NCI-H2196 treated with DMSO at 0.1 percent for 48 hours (cell line): ENCODE results near the gene TYMS.

ENCODE experiments used
- DNase-seq: peaks from one replicate; lab custom pipeline; 2025; ENCODE audit not compliant: unreplicated experiment; lab: John Stamatoyannopoulos, UW

The TYMS gene

DNA sequence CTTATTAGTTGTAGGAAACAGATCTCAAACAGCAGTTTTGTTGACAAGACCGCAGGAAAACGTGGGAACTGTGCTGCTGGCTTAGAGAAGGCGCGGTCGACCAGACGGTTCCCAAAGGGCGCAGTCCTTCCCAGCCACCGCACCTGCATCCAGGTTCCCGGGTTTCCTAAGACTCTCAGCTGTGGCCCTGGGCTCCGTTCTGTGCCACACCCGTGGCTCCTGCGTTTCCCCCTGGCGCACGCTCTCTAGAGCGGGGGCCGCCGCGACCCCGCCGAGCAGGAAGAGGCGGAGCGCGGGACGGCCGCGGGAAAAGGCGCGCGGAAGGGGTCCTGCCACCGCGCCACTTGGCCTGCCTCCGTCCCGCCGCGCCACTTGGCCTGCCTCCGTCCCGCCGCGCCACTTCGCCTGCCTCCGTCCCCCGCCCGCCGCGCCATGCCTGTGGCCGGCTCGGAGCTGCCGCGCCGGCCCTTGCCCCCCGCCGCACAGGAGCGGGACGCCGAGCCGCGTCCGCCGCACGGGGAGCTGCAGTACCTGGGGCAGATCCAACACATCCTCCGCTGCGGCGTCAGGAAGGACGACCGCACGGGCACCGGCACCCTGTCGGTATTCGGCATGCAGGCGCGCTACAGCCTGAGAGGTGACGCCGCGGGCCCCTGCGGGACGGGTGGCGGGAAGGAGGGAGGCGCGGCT is at the start of gene TYMS:
Gene TYMS (plus strand): TSS at position 343 of the 690 bp plus-strand sequence. CDS start 90 bp downstream, at position 433.
- DNase-seq, result peak; percentile 82

DNA sequence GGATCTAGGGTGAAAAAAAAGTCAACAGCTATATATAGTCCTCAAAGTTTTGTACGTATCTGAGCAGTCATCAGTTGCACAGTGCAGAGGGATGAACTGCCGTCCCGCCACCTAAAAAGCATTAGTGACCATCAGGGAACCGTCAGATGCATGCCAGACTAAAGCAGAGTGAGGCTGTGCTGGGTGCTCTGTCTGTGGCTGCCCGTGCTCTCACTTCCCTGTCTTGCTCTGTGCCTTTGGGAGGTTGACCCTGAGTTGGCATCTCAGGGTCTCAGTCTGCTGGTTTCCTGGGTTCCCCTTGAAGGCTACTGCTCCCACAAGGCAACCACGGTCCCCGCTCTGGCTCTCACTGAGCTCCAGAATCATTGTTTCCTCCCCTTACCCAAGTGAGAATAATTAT is 49.5 kb upstream of the TYMS start:
- DNase-seq, result no peak

GRCh38 chr18:610214-610928 is 47.1 kb upstream of the TYMS start:
- no peak for DNase-seq

- DNase-seq, result no peak
Observed at GRCh38 chr18:612156-612555, 45.3 kb upstream of the TYMS start.

DNA sequence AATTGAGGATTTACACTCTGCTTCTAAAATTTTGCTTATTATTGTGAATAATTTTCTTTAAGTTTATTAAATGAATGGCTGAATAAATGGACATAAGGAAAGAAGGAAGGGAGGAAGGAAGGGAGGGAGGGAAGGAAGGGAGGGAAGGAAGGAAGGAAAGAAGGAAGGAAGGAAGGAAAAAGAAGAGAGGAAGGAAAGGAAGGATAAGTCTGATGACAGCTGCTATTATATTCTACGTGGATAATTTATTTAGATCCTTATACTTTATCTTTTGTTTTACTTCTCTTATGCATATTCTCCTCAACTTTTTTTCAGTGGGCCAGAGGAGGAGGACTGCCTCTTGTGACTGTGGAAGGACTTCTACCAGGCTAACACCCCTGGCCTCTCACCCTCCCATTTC is 43.3 kb upstream of the TYMS start:
- DNase-seq, result no peak

DNA sequence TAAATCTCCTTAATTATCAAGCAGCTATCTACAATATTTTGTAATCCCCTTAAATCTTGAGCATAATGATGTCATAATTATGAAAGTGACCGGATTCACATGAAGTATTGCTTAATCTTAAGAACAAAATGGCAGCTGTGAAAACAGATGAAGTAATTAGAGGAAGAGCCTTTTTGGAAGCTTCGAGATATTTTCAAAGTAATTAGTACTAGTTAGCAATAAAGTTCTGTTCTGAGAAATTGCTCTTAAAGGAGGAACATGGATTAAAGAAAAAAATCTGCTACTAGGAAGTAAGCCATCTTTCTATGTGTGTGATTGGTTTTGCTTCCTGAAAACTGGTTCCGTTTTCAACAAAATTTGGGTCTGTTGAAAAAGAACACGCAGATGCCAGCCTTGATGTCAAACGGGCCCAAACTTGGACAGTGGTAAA is 42.3 kb upstream of the TYMS start:
- no peak for DNase-seq

DNA sequence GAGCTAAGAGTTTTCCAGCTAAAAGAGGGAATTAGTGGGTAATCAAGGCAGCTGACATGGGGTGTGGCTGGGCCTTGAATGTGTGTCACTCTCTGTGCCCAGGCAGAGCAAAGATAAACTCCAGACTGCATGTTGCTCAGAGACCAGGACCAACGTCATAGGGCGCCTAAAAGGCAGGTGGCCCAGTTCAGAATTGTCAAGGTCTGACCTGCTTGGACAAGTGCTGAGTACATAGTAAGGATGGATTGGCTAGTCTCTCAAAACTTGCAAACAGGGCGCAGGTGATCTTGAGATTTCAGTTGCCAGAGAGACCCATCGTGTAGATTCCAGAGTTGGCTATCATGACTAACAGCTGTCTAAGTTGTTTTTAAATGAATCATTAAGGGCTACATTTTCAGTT is 41.7 kb upstream of the TYMS start:
- no peak for DNase-seq

- peak; percentile 33 for DNase-seq
Observed at GRCh38 chr18:616380-616995, 41.0 kb upstream of the TYMS start.

DNA sequence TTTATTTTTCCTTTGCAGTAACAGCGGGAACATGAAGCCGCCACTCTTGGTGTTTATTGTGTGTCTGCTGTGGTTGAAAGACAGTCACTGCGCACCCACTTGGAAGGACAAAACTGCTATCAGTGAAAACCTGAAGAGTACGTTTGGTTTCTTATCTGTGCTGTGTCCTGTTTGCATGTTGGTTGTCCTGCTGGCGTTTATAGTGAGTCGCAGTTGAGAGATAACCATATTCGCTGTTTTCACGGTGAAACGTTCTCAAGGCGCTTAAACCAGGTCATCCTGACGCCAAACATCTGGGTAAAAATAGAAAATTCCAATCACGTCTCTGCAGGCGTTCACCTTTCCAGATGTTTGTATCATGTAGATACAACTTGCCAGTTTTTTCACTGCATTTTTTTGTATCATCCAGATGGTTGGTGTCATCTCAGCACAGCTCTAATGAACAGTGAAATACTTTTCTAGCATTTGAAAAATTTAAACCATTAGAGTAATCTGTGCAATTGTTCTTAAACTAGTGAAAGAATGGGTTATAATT is 39.4 kb upstream of the TYMS start:
- DNase-seq, result no peak

DNA sequence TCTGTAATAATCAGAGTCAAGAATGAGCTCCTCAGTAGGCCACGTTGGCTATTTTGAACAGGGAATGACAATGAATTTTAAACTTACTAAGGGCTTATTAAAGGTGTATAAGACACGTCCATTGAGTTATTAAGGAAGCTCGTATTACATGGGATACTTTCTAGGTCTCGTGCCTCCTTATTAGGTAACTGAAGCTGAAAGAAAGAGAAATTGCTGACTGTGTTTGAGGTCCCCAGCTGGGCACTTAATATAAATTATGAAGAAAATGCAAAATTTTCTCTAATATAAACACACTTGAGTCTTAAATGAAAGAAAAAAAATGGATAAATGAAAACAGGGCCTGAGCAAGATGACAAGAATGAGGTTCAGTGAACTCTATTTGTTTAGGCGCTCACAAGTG is 38.8 kb upstream of the TYMS start:
- DNase-seq, result no peak

GRCh38 chr18:621291-622043 is 36.0 kb upstream of the TYMS start:
- DNase-seq, result no peak

- no peak for DNase-seq
Observed at GRCh38 chr18:622289-622688, 35.2 kb upstream of the TYMS start.

DNA sequence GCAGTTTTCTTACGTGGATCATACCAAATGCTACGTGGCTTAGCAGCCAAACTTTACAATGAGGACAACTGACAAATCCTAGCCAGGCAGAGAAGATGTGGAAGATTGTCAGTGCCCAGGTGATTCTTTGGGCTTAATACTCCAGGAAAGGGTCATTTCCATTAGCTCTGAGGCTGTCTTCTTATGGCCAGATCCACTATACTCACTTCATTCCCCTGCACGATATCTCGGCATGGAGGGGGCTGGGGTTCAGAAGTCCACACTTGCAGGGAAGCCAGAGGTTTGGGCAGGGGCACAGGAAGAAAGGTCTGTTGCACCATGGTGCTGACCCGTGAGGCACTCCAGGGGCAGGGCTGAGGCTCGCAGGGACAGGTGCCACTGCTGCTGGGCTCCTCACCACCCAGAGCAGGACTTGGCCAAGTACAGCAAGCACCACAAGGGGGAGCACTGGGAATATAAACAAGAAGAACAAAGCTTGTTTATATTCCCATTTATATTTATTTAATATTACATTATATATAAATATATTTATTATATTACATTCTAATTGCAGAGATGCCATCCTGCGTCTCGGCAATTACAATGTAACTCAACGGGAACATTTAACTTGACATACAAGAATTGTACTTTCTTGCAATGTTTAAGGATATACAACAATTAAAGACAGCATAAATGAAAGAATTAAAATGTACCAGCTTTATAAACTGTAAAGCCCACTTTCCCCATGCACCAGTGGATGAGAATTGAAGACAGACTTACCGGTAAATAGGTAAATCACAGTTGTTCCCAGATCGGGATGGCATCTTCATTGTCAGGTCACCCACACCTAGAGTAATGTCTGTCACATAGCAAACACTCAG is 33.5 kb upstream of the TYMS start:
- DNase-seq, result peak; percentile 69

- DNase-seq, result no peak
Observed at GRCh38 chr18:627231-627630, 30.2 kb upstream of the TYMS start.

DNA sequence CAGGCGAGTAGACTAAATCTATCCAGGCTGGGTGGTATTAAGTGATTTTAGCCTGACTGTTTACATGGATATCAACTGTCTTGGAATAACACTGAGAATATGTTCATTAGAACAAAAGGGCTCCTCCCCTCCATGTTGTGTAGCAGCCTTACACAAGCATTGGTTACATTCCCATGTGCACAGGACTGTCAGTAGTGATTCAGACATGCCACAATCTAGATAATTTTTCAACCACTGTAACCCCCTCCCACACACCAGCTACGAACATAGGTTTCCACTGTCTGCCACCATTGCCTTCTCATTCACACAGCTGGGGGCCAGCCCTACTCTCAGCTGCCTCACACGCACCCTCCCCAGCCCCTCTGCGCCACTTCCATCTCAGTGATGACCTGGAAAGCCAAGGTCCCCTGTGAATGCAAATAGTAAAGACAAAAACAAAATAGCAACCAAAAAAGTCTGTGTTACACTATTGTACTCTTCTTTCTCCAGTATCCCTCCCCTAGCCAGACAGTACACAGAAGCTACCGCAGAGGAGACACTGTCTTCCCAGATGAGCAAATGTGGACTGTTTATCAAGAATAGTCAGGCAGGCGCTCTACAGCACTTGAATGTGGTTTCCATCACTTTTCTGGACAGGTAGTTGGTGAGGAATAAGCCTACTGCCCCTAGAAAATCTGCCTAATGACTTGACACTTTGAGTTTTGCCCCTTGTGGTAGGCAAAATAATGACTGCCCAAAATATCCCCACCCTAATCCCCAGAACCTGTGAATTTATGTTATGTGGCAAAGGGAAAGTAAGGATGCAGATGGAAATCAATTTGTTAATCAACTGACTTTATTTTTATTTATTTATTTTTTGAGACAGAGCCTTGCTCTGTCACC is 27.9 kb upstream of the TYMS start:
- no peak for DNase-seq

DNA sequence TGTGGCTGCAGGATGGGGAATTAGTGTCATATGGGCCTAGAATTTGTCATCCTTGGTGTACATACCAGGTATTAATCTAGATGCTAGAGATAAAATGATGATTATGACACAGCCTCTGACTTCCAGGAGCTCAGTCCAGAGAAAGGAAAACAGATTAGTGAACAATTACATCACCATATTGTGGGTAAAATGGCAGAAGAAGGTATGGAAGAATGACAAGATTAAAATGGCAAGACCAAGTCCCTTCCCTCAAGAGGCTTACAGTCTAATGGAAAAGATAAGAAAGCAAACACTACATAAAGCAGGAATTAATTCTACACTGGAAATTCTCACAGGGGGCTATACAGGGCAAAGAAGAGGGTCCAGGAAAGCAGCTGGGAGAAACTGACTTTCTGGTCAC is 25.9 kb upstream of the TYMS start:
- DNase-seq, result no peak

DNA sequence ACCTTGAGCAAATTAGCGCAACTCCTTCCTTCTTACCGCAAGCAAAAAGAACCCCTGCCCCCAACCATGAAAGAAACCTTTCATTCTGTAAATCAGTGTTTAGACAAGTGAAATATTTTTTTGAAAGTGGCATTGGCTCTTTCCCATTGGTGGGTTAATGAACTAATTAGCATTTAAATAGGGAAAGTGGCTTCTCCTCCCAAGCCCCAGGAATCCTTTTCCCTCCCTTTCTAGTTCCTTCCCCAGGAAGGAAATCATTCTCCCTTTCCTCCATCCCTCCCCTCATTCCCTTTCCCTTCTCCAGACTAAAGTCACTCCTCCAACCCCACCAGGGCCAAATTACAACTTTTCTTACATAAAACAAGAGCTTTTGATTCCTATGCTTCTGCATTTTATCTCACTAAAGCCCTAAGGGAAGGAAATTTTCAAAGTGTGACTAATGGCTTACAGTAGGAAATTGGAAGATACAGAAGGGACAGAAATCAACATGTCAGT is 22.9 kb upstream of the TYMS start:
- no peak for DNase-seq

DNA sequence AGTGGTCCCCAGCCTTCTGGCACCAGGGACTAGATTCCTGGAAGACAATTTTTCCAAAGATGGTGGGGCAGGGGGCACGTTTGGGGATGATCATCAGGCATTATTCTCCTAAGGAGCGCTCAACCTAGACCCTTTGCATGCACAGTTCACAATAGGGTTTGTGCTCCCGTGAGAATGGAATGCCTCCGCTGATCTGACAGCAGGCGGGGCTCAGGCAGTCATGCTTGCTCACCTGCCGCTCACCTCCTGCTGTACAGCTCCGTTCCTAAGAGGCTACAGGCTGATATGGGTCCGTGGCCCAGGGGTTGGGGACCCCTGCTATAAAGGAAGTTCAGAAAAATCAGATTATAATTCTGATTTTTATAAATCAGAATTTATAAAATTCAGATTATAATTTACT is 22.3 kb upstream of the TYMS start:
- DNase-seq, result no peak

- no peak for DNase-seq
Observed at GRCh38 chr18:641224-641623, 16.2 kb upstream of the TYMS start.
